SK-N-DZ (cell line): ENCODE results near the gene DCLK2.

Experiments
- small RNA-seq, 2 experiments: library from RNA; depleted of rRNA; stranded (forward); fragments of <200 nt; gene quantifications; one replicate each; pipeline ENCODE3, GENCODE V24; 2014

The DCLK2 gene

Small RNA genes lying within 50 kb of the gene (small RNA-seq; reads per million reads assigned to genes)
- 0 reads per million in 2 experiments for gene RNU7-194P
